HepG2 (cell line): ENCODE results near the gene TDRD9. TPM values are rescaled to one million over a fixed set of nuclear protein-coding genes. Genes with fewer than 3 reads are reported as not detected.

ENCODE experiments used
- ATAC-seq: fragments of 200-7000 bp; cut with Tn5 transposase; 3 replicates; pipeline ENCODE4 v1.9.1; 2020; ENCODE audit warnings: mild to moderate bottlenecking, moderate library complexity
- BruUV-seq: library from RNA; stranded (reverse); fragments of 400-500 nt; replicated peaks from 2 replicates; lab custom pipeline; 2021; lab: Mats Ljungman, UMichigan
- CTCF ChIA-PET: fragments of 300-600 bp; formaldehyde crosslinking; extraction: SDS; loops from one replicate; lab custom pipeline; 2021; ENCODE audit warnings: low total read pairs, inconsistent platforms, low intra/inter-chr PET ratio; lab: Yijun Ruan, JAX
- POLR2A ChIA-PET: fragments of 350-600 bp; sonication (Branson Sonifier 250); formaldehyde crosslinking; loops from one replicate; lab custom pipeline; 2020; ENCODE audit warnings: antibody characterized with exemption, inconsistent platforms; lab: Yijun Ruan, JAX
- DNase-seq: peaks from one replicate; pipeline ENCODE4 v3.0.0-alpha.2; 2015; ENCODE audit warnings: low spot score
- FAIRE-seq: peaks from 3 replicates; lab custom pipeline; 2011; peaks lifted over from hg19 to GRCh38; lab: Jason Lieb, UNC
- H2AFZ ChIP-seq: one replicate; pipeline ENCODE4 v1.6.1; 2011; ENCODE audit warnings: low read length, inconsistent platforms
- H3K27ac ChIP-seq: fragments of 300-600 bp; 3 replicates; pipeline ENCODE4 v1.8.0; 2011; ENCODE audit warnings: mixed run types, mild to moderate bottlenecking, mixed read lengths, low read length, inconsistent platforms; ENCODE audit not compliant: insufficient read depth; ENCODE audit errors: extremely low read length
- H3K27me3 ChIP-seq, 2 experiments: fragments of 200-600 bp in 1 of 2; 2 replicates in 1 of 2; 3 replicates in 1 of 2; pipeline versions ENCODE4 v1.6.0 to v1.8.0; 2011; ENCODE audit warnings: low read length in 2 of 2, mild to moderate bottlenecking in 2 of 2, moderate library complexity in 2 of 2, inconsistent platforms in 1 of 2; ENCODE audit not compliant: insufficient read depth in 2 of 2, control insufficient read depth in 1 of 2
- H3K36me3 ChIP-seq, 2 experiments: fragments of 200-600 bp in 1 of 2; replicated peaks in 1 of 2; 2 replicates in 1 of 2; 3 replicates in 1 of 2; pipeline versions ENCODE4 v1.5.1 to v1.8.0; 2011; ENCODE audit warnings: low read length in 2 of 2, inconsistent platforms in 1 of 2; ENCODE audit not compliant: insufficient read depth in 2 of 2, control insufficient read depth in 1 of 2
- H3K4me1 ChIP-seq: 2 replicates; pipeline ENCODE4 v1.5.1; 2012; ENCODE audit warnings: low read length, inconsistent platforms; ENCODE audit not compliant: insufficient read depth
- H3K4me2 ChIP-seq: 2 replicates; pipeline ENCODE4 v1.6.0; 2011; ENCODE audit warnings: low read depth, low read length, inconsistent platforms
- H3K4me3 ChIP-seq, 3 experiments: fragments of 200-600 bp in 1 of 3; sonication (generic), shearing (Covaris generic) in 1 of 3; replicated peaks in 1 of 3; 2 replicates each; pipeline ENCODE4 v1.5.1; 2011 to 2016; ENCODE audit warnings: low read length in 3 of 3, inconsistent platforms in 2 of 3, low read depth in 2 of 3, mild to moderate bottlenecking in 2 of 3, control low read depth in 1 of 3, mixed read lengths in 1 of 3; ENCODE audit not compliant: insufficient read depth in 1 of 3
- H3K79me2 ChIP-seq: one replicate; pipeline ENCODE4 v1.6.1; 2011; ENCODE audit warnings: low read length, inconsistent platforms; ENCODE audit not compliant: insufficient read depth
- H3K9ac ChIP-seq: 2 replicates; pipeline ENCODE4 v1.6.0; 2011; ENCODE audit warnings: mild to moderate bottlenecking, low read depth, low read length, inconsistent platforms; ENCODE audit not compliant: insufficient read depth
- H3K9me3 ChIP-seq: 2 replicates; pipeline ENCODE4 v1.5.1; 2012; ENCODE audit warnings: mild to moderate bottlenecking, low read length
- H4K20me1 ChIP-seq: 2 replicates; pipeline ENCODE4 v1.6.0; 2011; ENCODE audit warnings: inconsistent platforms, mild to moderate bottlenecking, low read length, moderate library complexity; ENCODE audit not compliant: insufficient read depth
- ASH2L ChIP-seq: fragments of 300-600, 200-600 bp; sonication (generic); IDR thresholded peaks from 2 replicates; pipeline ENCODE4 v1.7.0; 2017; ENCODE audit warnings: low read depth, mild to moderate bottlenecking, moderate library complexity, mixed read lengths, low read length; ENCODE audit not compliant: insufficient read length
- FOXP1 ChIP-seq, 2 experiments: fragments of 450-650 bp in 1 of 2; IDR thresholded peaks; 2 replicates each; pipeline ENCODE4 v1.6.1; 2017 to 2018; ENCODE audit warnings: antibody characterized with exemption in 1 of 2
- IKZF4 ChIP-seq: sonication (generic); formaldehyde crosslinking; IDR thresholded peaks from 2 replicates; pipeline ENCODE4 v1.5.1; 2020; ENCODE audit warnings: borderline replicate concordance, mild to moderate bottlenecking, low read depth, missing genetic modification reagents; ENCODE audit errors: not compliant biosample characterization
- PAXIP1 ChIP-seq: sonication (generic); formaldehyde crosslinking; conservative IDR thresholded peaks from 2 replicates; pipeline ENCODE4 v1.4.0; 2020; ENCODE audit warnings: mild to moderate bottlenecking, missing genetic modification reagents, moderate library complexity
- SNAPC2 ChIP-seq: sonication (generic); formaldehyde crosslinking; IDR thresholded peaks from 2 replicates; pipeline ENCODE4 v1.8.1; 2022; ENCODE audit warnings: mild to moderate bottlenecking, missing genetic modification reagents
- ZMYM3 ChIP-seq: sonication (generic); formaldehyde crosslinking; IDR thresholded peaks from 2 replicates; pipeline ENCODE4 v1.5.1; 2020; ENCODE audit warnings: mild to moderate bottlenecking, missing genetic modification reagents
- ZNF687 ChIP-seq: sonication (generic); formaldehyde crosslinking; IDR thresholded peaks from 2 replicates; pipeline ENCODE4 v1.5.1; 2020; ENCODE audit warnings: mild to moderate bottlenecking, missing genetic modification reagents, moderate library complexity
- ZNF768 ChIP-seq: sonication (generic); formaldehyde crosslinking; IDR thresholded peaks from 2 replicates; pipeline ENCODE4 v1.4.0; 2020; ENCODE audit warnings: missing genetic modification reagents
- WGBS: methylation state at CpG from one replicate; pipeline ENCODE4 v1.1.6; 2017; ENCODE audit warnings: low lambda C conversion rate; 5-methylcytosine and 5-hydroxymethylcytosine counted together
- in situ Hi-C: cut with HindIII; loops from 2 replicates; pipeline ENCODE4 v1.10.0; 2017; ENCODE audit warnings: low pct_unique_long_range_greater_than_20kb; ENCODE audit not compliant: extremely low pct_ligation_motif_present
- intact Hi-C: fragments of 100-400 bp; cut with micrococcal nuclease; formaldehyde crosslinking; loops from one replicate; pipeline ENCODE4 v1.10.0; 2022; ENCODE audit not compliant: unreplicated experiment
- polyA plus RNA-seq, 8 experiments: library from polyadenylated mRNA; depleted of rRNA in 3 of 8; stranded (reverse) in 7 of 8; unstranded in 1 of 8; fragments of >200 nt; fragmentation: Illumina TruSeq in 4 of 8; extraction: Trizol in 4 of 8; gene quantifications; 2 replicates each; pipeline versions ENCODE4 v1.2.1 to v1.2.3, GENCODE V29; 2011 to 2016; ENCODE audit warnings: low read depth in 4 of 8, missing spikeins in 1 of 8, mixed read lengths in 1 of 8; ENCODE audit not compliant: insufficient read depth in 1 of 8
- total RNA-seq, 5 experiments: library from RNA; depleted of rRNA; stranded (reverse); fragments of >200 nt; fragmentation: Illumina TruSeq; extraction: Trizol; gene quantifications; 2 replicates each; pipeline ENCODE4 v1.2.3, GENCODE V29; 2016; ENCODE audit warnings: low read depth in 1 of 5

Gene TDRD9
- total and polyA plus RNA-seq, 2 of the 13 experiments (the other 11 are each of a cell fraction or from before 2014, with no cell fraction given) = not detected

GRCh38 chr14:103884854-103885253, 43.4 kb upstream of the TDRD9 start:
- Histone ChIP-seq H3K9me3 (no peaks in the 10 kb centered on the region), H2AFZ (no peak overlapping the region), H3K27me3 (no peaks in the 10 kb centered on the region), H3K9ac (no peak overlapping the region), H3K79me2 (no peaks in the 10 kb centered on the region), H3K27ac (no peak overlapping the region), H4K20me1 (no peaks in the 10 kb centered on the region), H3K36me3 (no peaks in the 10 kb centered on the region), H3K4me1 (peaks cover 88% of the 10 kb centered on the region), H3K4me3 (no peak overlapping the region), H3K4me2 (no peak overlapping the region)
- WGBS = 100% methylated on average over 7 of the region's 9 CpGs
- in situ Hi-C loops = no loop called here
- no peak for FAIRE-seq
- ChIA-PET CTCF (no interaction called here), POLR2A (interaction anchor here (1.2 kb wide), 1 partner anchor 12 kb away, joined by 3 read pairs; no protein-coding TSS in a partner anchor)
- intact Hi-C loops = loop anchor here (5.0 kb wide), 1 partner anchor 38 kb away; the partner anchor contains the start of gene PPP1R13B
- TF ChIP-seq ZNF768 (CRISPR knock-in tag) (peak; percentile 96), FOXP1 (IDR thresholded peaks at IDR 0.05) (no peak), FOXP1 (CRISPR knock-in tag; IDR thresholded peaks at IDR 0.05) (no peak), ASH2L (no peak), ZMYM3 (CRISPR knock-in tag) (peak; percentile 41)
- no peak for DNase-seq
- BruUV-seq = no TSS peak
- no peak for ATAC-seq

GRCh38 chr14:103885509-103885932, 42.7 kb upstream of the TDRD9 start:
- intact Hi-C loops = loop anchor here (5.0 kb wide), 1 partner anchor 38 kb away; the partner anchor contains the start of gene PPP1R13B
- Histone ChIP-seq H3K9me3 (no peaks in the 10 kb centered on the region), H2AFZ (no peak overlapping the region), H3K27me3 (no peaks in the 10 kb centered on the region), H4K20me1 (no peaks in the 10 kb centered on the region), H3K27ac (peak overlapping the region; percentile 62), H3K4me2 (peak overlapping the region; percentile 64; the same call in 1 of the 2 replicates), H3K4me3 (no peak overlapping the region), H3K36me3 (no peaks in the 10 kb centered on the region), H3K4me1 (peaks cover 90% of the 10 kb centered on the region), H3K9ac (no peak overlapping the region), H3K79me2 (no peaks in the 10 kb centered on the region)
- ChIA-PET CTCF (interaction anchor here (1.4 kb wide), 1 partner anchor 15 kb away, joined by 5 read pairs; no protein-coding TSS in a partner anchor), POLR2A (interaction anchor here (1.0 to 1.3 kb wide), 2 partner anchors 12 to 15 kb away, joined by 3 to 10 read pairs; no protein-coding TSS in a partner anchor)
- no peak for FAIRE-seq
- ATAC-seq = no peak
- WGBS = 20% methylated on average over 2 of the region's 14 CpGs
- no TSS peak for BruUV-seq
- in situ Hi-C loops = no loop called here
- DNase-seq = no peak
- TF ChIP-seq ZNF687 (CRISPR knock-in tag) = peak; percentile 83
- TF ChIP-seq SNAPC2 (CRISPR knock-in tag) = no peak
- peak; percentile 49 for TF ChIP-seq PAXIP1 (CRISPR knock-in tag)
- no peak for TF ChIP-seq IKZF4 (CRISPR knock-in tag)
